HepG2 (cell line): ENCODE measurements around the gene KCNMB2. TPM values are rescaled to one million over a fixed set of nuclear protein-coding genes. Genes with fewer than 3 reads are reported as not detected.

Source experiments
- ATAC-seq: fragments of 200-7000 bp; cut with Tn5 transposase; 3 replicates; pipeline ENCODE4 v1.9.1; 2020; ENCODE audit warnings: mild to moderate bottlenecking, moderate library complexity
- BruUV-seq: library from RNA; stranded (reverse); fragments of 400-500 nt; replicated peaks from 2 replicates; lab custom pipeline; 2021; lab: Mats Ljungman, UMichigan
- CTCF ChIA-PET: fragments of 300-600 bp; formaldehyde crosslinking; extraction: SDS; loops from one replicate; lab custom pipeline; 2021; ENCODE audit warnings: low total read pairs, inconsistent platforms, low intra/inter-chr PET ratio; lab: Yijun Ruan, JAX
- POLR2A ChIA-PET: fragments of 350-600 bp; sonication (Branson Sonifier 250); formaldehyde crosslinking; loops from one replicate; lab custom pipeline; 2020; ENCODE audit warnings: antibody characterized with exemption, inconsistent platforms; lab: Yijun Ruan, JAX
- DNase-seq: peaks from one replicate; pipeline ENCODE4 v3.0.0-alpha.2; 2015; ENCODE audit warnings: low spot score
- FAIRE-seq: peaks from 3 replicates; lab custom pipeline; 2011; peaks lifted over from hg19 to GRCh38; lab: Jason Lieb, UNC
- H2AFZ ChIP-seq: one replicate; pipeline ENCODE4 v1.6.1; 2011; ENCODE audit warnings: low read length, inconsistent platforms
- H3K27ac ChIP-seq: fragments of 300-600 bp; 3 replicates; pipeline ENCODE4 v1.8.0; 2011; ENCODE audit warnings: mixed run types, mild to moderate bottlenecking, mixed read lengths, low read length, inconsistent platforms; ENCODE audit not compliant: insufficient read depth; ENCODE audit errors: extremely low read length
- H3K27me3 ChIP-seq, 2 experiments: fragments of 200-600 bp in 1 of 2; 2 replicates in 1 of 2; 3 replicates in 1 of 2; pipeline versions ENCODE4 v1.6.0 to v1.8.0; 2011; ENCODE audit warnings: low read length in 2 of 2, mild to moderate bottlenecking in 2 of 2, moderate library complexity in 2 of 2, inconsistent platforms in 1 of 2; ENCODE audit not compliant: insufficient read depth in 2 of 2, control insufficient read depth in 1 of 2
- H3K36me3 ChIP-seq, 2 experiments: fragments of 200-600 bp in 1 of 2; replicated peaks in 1 of 2; 2 replicates in 1 of 2; 3 replicates in 1 of 2; pipeline versions ENCODE4 v1.5.1 to v1.8.0; 2011; ENCODE audit warnings: low read length in 2 of 2, inconsistent platforms in 1 of 2; ENCODE audit not compliant: insufficient read depth in 2 of 2, control insufficient read depth in 1 of 2
- H3K4me1 ChIP-seq: 2 replicates; pipeline ENCODE4 v1.5.1; 2012; ENCODE audit warnings: low read length, inconsistent platforms; ENCODE audit not compliant: insufficient read depth
- H3K4me2 ChIP-seq: 2 replicates; pipeline ENCODE4 v1.6.0; 2011; ENCODE audit warnings: low read depth, low read length, inconsistent platforms
- H3K4me3 ChIP-seq, 3 experiments: fragments of 200-600 bp in 1 of 3; sonication (generic), shearing (Covaris generic) in 1 of 3; replicated peaks in 1 of 3; 2 replicates each; pipeline ENCODE4 v1.5.1; 2011 to 2016; ENCODE audit warnings: low read length in 3 of 3, inconsistent platforms in 2 of 3, low read depth in 2 of 3, mild to moderate bottlenecking in 2 of 3, control low read depth in 1 of 3, mixed read lengths in 1 of 3; ENCODE audit not compliant: insufficient read depth in 1 of 3
- H3K79me2 ChIP-seq: one replicate; pipeline ENCODE4 v1.6.1; 2011; ENCODE audit warnings: low read length, inconsistent platforms; ENCODE audit not compliant: insufficient read depth
- H3K9ac ChIP-seq: 2 replicates; pipeline ENCODE4 v1.6.0; 2011; ENCODE audit warnings: mild to moderate bottlenecking, low read depth, low read length, inconsistent platforms; ENCODE audit not compliant: insufficient read depth
- H3K9me3 ChIP-seq: 2 replicates; pipeline ENCODE4 v1.5.1; 2012; ENCODE audit warnings: mild to moderate bottlenecking, low read length
- H4K20me1 ChIP-seq: 2 replicates; pipeline ENCODE4 v1.6.0; 2011; ENCODE audit warnings: inconsistent platforms, mild to moderate bottlenecking, low read length, moderate library complexity; ENCODE audit not compliant: insufficient read depth
- FOXA3 ChIP-seq: IDR thresholded peaks from 2 replicates; pipeline ENCODE4 v1.6.1; 2016; ENCODE audit warnings: missing genetic modification reagents, missing compliant biosample characterization
- KLF15 ChIP-seq: sonication (generic); formaldehyde crosslinking; IDR thresholded peaks from 2 replicates; pipeline ENCODE4 v1.8.1; 2023; ENCODE audit warnings: borderline replicate concordance, mild to moderate bottlenecking, inconsistent platforms, missing genetic modification reagents, mixed read lengths
- ZNF225 ChIP-seq: sonication (generic); formaldehyde crosslinking; IDR thresholded peaks from 2 replicates; pipeline ENCODE4 v1.4.0; 2020; ENCODE audit warnings: mild to moderate bottlenecking, missing genetic modification reagents
- ZNF530 ChIP-seq: sonication (generic); formaldehyde crosslinking; IDR thresholded peaks from 2 replicates; pipeline ENCODE4 v1.5.0; 2020; ENCODE audit warnings: low read depth, mild to moderate bottlenecking, missing genetic modification reagents
- ZNF652 ChIP-seq: IDR thresholded peaks from 2 replicates; pipeline ENCODE4 v1.6.1; 2016; ENCODE audit warnings: low read depth, borderline replicate concordance
- ZSCAN20 ChIP-seq: sonication (generic); formaldehyde crosslinking; IDR thresholded peaks from 2 replicates; pipeline ENCODE4 v1.4.0; 2020; ENCODE audit warnings: missing genetic modification reagents, mild to moderate bottlenecking, borderline replicate concordance
- WGBS: methylation state at CpG from one replicate; pipeline ENCODE4 v1.1.6; 2017; ENCODE audit warnings: low lambda C conversion rate; 5-methylcytosine and 5-hydroxymethylcytosine counted together
- in situ Hi-C: cut with HindIII; loops from 2 replicates; pipeline ENCODE4 v1.10.0; 2017; ENCODE audit warnings: low pct_unique_long_range_greater_than_20kb; ENCODE audit not compliant: extremely low pct_ligation_motif_present
- intact Hi-C: fragments of 100-400 bp; cut with micrococcal nuclease; formaldehyde crosslinking; loops from one replicate; pipeline ENCODE4 v1.10.0; 2022; ENCODE audit not compliant: unreplicated experiment
- polyA plus RNA-seq, 8 experiments: library from polyadenylated mRNA; depleted of rRNA in 3 of 8; stranded (reverse) in 7 of 8; unstranded in 1 of 8; fragments of >200 nt; fragmentation: Illumina TruSeq in 4 of 8; extraction: Trizol in 4 of 8; gene quantifications; 2 replicates each; pipeline versions ENCODE4 v1.2.1 to v1.2.3, GENCODE V29; 2011 to 2016; ENCODE audit warnings: low read depth in 4 of 8, missing spikeins in 1 of 8, mixed read lengths in 1 of 8; ENCODE audit not compliant: insufficient read depth in 1 of 8
- total RNA-seq, 5 experiments: library from RNA; depleted of rRNA; stranded (reverse); fragments of >200 nt; fragmentation: Illumina TruSeq; extraction: Trizol; gene quantifications; 2 replicates each; pipeline ENCODE4 v1.2.3, GENCODE V29; 2016; ENCODE audit warnings: low read depth in 1 of 5
- TF ChIP-seq, protein P1 (sequence below): sonication (generic); formaldehyde crosslinking; IDR thresholded peaks from 2 replicates; pipeline ENCODE4 v1.4.0; 2020; ENCODE audit warnings: missing genetic modification reagents
- TF ChIP-seq, protein P2 (sequence below): sonication (generic); formaldehyde crosslinking; IDR thresholded peaks from 2 replicates; pipeline ENCODE4 v1.4.0; 2020; ENCODE audit warnings: missing genetic modification reagents, borderline replicate concordance
- TF ChIP-seq, protein P3 (sequence below): sonication (generic); formaldehyde crosslinking; IDR thresholded peaks from 2 replicates; pipeline ENCODE4 v1.5.0; 2020; ENCODE audit warnings: mild to moderate bottlenecking, missing genetic modification reagents, borderline replicate concordance

The KCNMB2 gene
- total and polyA plus RNA-seq, 2 of the 13 experiments (the other 11 are each of a cell fraction or from before 2014, with no cell fraction given) = not detected

DNA sequence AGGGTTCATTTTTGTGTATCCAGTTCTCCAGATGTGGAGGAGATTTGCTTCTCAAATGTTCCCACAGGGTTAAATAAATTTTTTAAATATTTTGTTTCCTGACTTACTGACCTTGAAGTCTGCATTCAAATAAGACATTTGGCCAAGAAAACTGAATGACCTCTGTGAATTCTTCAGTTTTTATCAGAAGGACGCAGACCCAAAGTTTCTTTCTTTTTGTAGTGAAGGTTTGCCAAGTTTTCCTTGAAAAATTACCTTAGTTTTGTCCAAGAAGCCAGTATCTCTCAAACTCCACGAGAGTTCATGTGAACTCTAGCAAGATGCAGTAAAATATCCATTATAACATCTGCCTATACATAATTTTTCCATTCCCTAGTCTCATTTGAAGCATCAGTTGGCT, 332.4 kb downstream of the KCNMB2 start:
- no peaks in the 10 kb centered on the region for H4K20me1 ChIP-seq
- in situ Hi-C loops (no loop called here), intact Hi-C loops (no loop called here)
- no peak overlapping the region for H3K4me2 ChIP-seq
- H3K4me3 ChIP-seq = no peak overlapping the region
- ATAC-seq (no peak), FAIRE-seq (no peak), DNase-seq (no peak)
- no peaks in the 10 kb centered on the region for H3K9me3 ChIP-seq
- H3K36me3 ChIP-seq = no peaks in the 10 kb centered on the region
- BruUV-seq = no TSS peak
- H3K27ac ChIP-seq = no peak overlapping the region
- no peaks in the 10 kb centered on the region for H3K27me3 ChIP-seq
- H2AFZ ChIP-seq = no peak overlapping the region
- H3K9ac ChIP-seq = no peak overlapping the region
- no peaks in the 10 kb centered on the region for H3K79me2 ChIP-seq
- WGBS = 2% methylated on average over 2 of the region's 2 CpGs
- no peaks in the 10 kb centered on the region for H3K4me1 ChIP-seq
- CTCF ChIA-PET = no interaction called here
- POLR2A ChIA-PET = no interaction called here
- TF ChIP-seq ZNF652 (no peak), FOXA3 (no peak), ZNF530 (CRISPR knock-in tag) (no peak), KLF15 (CRISPR knock-in tag) (no peak), ZNF225 (CRISPR knock-in tag) (no peak), ZSCAN20 (CRISPR knock-in tag) (no peak)
- TF ChIP-seq, protein P1, sequence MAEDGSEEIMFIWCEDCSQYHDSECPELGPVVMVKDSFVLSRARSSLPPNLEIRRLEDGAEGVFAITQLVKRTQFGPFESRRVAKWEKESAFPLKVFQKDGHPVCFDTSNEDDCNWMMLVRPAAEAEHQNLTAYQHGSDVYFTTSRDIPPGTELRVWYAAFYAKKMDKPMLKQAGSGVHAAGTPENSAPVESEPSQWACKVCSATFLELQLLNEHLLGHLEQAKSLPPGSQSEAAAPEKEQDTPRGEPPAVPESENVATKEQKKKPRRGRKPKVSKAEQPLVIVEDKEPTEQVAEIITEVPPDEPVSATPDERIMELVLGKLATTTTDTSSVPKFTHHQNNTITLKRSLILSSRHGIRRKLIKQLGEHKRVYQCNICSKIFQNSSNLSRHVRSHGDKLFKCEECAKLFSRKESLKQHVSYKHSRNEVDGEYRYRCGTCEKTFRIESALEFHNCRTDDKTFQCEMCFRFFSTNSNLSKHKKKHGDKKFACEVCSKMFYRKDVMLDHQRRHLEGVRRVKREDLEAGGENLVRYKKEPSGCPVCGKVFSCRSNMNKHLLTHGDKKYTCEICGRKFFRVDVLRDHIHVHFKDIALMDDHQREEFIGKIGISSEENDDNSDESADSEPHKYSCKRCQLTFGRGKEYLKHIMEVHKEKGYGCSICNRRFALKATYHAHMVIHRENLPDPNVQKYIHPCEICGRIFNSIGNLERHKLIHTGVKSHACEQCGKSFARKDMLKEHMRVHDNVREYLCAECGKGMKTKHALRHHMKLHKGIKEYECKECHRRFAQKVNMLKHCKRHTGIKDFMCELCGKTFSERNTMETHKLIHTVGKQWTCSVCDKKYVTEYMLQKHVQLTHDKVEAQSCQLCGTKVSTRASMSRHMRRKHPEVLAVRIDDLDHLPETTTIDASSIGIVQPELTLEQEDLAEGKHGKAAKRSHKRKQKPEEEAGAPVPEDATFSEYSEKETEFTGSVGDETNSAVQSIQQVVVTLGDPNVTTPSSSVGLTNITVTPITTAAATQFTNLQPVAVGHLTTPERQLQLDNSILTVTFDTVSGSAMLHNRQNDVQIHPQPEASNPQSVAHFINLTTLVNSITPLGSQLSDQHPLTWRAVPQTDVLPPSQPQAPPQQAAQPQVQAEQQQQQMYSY (CRISPR knock-in tag) = no peak
- TF ChIP-seq, protein P2, sequence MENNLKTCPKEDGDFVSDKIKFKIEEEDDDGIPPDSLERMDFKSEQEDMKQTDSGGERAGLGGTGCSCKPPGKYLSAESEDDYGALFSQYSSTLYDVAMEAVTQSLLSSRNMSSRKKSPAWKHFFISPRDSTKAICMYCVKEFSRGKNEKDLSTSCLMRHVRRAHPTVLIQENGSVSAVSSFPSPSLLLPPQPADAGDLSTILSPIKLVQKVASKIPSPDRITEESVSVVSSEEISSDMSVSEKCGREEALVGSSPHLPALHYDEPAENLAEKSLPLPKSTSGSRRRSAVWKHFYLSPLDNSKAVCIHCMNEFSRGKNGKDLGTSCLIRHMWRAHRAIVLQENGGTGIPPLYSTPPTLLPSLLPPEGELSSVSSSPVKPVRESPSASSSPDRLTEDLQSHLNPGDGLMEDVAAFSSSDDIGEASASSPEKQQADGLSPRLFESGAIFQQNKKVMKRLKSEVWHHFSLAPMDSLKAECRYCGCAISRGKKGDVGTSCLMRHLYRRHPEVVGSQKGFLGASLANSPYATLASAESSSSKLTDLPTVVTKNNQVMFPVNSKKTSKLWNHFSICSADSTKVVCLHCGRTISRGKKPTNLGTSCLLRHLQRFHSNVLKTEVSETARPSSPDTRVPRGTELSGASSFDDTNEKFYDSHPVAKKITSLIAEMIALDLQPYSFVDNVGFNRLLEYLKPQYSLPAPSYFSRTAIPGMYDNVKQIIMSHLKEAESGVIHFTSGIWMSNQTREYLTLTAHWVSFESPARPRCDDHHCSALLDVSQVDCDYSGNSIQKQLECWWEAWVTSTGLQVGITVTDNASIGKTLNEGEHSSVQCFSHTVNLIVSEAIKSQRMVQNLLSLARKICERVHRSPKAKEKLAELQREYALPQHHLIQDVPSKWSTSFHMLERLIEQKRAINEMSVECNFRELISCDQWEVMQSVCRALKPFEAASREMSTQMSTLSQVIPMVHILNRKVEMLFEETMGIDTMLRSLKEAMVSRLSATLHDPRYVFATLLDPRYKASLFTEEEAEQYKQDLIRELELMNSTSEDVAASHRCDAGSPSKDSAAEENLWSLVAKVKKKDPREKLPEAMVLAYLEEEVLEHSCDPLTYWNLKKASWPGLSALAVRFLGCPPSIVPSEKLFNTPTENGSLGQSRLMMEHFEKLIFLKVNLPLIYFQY (CRISPR knock-in tag) = no peak
- TF ChIP-seq, protein P3, sequence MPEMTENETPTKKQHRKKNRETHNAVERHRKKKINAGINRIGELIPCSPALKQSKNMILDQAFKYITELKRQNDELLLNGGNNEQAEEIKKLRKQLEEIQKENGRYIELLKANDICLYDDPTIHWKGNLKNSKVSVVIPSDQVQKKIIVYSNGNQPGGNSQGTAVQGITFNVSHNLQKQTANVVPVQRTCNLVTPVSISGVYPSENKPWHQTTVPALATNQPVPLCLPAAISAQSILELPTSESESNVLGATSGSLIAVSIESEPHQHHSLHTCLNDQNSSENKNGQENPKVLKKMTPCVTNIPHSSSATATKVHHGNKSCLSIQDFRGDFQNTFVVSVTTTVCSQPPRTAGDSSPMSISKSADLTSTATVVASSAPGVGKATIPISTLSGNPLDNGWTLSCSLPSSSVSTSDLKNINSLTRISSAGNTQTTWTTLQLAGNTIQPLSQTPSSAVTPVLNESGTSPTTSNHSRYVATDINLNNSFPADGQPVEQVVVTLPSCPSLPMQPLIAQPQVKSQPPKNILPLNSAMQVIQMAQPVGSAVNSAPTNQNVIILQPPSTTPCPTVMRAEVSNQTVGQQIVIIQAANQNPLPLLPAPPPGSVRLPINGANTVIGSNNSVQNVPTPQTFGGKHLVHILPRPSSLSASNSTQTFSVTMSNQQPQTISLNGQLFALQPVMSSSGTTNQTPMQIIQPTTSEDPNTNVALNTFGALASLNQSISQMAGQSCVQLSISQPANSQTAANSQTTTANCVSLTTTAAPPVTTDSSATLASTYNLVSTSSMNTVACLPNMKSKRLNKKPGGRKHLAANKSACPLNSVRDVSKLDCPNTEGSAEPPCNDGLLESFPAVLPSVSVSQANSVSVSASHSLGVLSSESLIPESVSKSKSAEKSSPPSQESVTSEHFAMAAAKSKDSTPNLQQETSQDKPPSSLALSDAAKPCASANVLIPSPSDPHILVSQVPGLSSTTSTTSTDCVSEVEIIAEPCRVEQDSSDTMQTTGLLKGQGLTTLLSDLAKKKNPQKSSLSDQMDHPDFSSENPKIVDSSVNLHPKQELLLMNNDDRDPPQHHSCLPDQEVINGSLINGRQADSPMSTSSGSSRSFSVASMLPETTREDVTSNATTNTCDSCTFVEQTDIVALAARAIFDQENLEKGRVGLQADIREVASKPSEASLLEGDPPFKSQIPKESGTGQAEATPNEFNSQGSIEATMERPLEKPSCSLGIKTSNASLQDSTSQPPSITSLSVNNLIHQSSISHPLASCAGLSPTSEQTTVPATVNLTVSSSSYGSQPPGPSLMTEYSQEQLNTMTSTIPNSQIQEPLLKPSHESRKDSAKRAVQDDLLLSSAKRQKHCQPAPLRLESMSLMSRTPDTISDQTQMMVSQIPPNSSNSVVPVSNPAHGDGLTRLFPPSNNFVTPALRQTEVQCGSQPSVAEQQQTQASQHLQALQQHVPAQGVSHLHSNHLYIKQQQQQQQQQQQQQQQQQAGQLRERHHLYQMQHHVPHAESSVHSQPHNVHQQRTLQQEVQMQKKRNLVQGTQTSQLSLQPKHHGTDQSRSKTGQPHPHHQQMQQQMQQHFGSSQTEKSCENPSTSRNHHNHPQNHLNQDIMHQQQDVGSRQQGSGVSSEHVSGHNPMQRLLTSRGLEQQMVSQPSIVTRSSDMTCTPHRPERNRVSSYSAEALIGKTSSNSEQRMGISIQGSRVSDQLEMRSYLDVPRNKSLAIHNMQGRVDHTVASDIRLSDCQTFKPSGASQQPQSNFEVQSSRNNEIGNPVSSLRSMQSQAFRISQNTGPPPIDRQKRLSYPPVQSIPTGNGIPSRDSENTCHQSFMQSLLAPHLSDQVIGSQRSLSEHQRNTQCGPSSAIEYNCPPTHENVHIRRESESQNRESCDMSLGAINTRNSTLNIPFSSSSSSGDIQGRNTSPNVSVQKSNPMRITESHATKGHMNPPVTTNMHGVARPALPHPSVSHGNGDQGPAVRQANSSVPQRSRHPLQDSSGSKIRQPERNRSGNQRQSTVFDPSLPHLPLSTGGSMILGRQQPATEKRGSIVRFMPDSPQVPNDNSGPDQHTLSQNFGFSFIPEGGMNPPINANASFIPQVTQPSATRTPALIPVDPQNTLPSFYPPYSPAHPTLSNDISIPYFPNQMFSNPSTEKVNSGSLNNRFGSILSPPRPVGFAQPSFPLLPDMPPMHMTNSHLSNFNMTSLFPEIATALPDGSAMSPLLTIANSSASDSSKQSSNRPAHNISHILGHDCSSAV (CRISPR knock-in tag) = no peak
